GM18505 (cell line): ENCODE data around the gene MPIG6B.

Experiments
- ATAC-seq: cut with Tn5 transposase; IDR thresholded peaks from one replicate; pipeline ENCODE4 v1.9.1; 2021; ENCODE audit not compliant: unreplicated experiment
- POLR2A ChIP-seq: IDR thresholded peaks from 4 replicates; pipeline ENCODE4 v1.6.1; 2011; ENCODE audit warnings: borderline replicate concordance; ENCODE audit not compliant: insufficient read depth, insufficient read length; ENCODE audit errors: extremely low read depth

MPIG6B gene

DNA sequence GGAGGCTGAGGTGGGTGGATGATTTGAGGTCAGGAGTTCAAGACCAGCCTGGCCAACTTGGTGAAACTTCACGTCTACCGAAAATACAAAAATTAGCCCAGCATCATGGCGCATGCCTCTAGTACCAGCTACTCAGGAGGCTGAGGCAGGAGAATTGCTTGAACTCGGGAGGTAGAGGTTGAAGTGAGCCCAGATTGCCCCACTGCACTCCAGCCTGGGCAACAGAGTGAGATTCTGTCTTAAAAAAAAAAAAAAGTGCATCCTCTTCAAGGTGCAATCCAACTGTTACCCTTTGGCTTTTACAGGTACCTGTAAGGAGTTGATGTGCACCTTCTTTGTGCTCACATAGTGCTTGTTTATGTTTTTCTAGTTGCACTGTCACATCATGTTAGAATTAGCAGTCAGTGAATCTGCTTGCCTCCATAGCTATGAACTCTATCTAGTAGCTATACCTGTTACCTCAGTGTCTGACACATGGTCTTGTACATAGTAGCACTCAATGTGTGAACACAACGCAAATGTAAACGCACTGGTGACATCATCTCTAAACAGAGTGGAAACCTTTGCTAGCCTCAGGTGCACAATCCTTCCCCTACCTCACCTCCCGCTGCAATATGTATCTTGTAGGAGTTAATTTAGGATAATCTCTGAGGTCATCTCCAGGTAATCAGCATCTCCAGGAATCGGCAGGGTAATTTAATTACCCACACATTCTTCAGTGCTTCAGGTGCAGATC, 26.3 kb downstream of the MPIG6B start:
- no peak for TF ChIP-seq POLR2A
- no peak for ATAC-seq

DNA sequence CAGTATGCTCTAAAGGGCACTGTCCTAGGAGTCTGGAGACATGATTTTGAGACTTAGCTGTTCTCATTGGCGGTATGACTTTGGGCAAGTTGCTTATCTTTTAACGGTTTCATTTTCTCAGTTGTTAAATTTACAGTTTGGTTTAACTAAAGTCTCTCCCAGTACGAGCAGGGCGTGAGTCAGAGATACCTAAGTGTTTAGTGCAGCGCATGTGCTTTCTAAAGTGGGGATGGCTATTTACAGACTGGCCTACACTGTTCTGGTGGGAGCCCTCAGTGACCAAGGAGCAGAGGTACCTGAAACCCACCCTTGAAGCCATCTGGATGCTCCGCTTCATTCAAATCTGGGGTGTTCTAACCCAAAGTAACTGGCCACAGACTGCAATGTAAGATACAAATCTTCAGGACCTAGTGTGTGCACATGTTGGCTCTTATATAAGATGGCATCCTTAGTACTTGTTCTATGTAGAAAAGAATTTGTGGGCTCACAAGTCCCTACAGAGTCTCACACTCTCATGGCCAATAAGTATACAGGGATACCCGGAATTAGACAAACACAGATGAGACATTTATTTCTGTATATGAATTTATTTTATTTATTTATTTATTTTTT, 27.3 kb downstream of the MPIG6B start:
- no peak for ATAC-seq

GRCh38 chr6:31752739-31753319, 29.7 kb downstream of the MPIG6B start:
- no peak for ATAC-seq
- no peak for TF ChIP-seq POLR2A

More for the DNA sequence above, 27.3 kb downstream of the MPIG6B start:
- no peak for TF ChIP-seq POLR2A

DNA sequence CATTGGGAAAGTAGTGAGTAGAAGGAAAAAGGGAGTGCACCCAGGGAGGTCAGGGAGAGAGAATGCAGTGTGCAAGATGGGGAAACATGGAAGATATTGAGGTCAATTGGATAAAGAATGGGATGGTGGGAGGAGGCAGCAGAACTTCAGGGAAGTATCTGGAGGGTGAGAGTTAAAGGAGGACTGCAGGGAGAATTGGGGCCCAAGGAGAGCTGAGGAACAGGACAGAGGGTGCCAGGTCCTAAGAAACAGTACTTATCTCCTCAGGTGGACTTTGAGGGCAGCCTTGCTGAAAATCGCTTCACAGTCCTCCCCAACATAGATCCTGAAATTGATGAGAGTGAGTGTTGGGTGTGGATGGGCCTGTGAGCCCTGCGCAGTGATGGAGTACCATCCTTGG, 35.1 kb downstream of the MPIG6B start:
- TF ChIP-seq POLR2A, result no peak

DNA sequence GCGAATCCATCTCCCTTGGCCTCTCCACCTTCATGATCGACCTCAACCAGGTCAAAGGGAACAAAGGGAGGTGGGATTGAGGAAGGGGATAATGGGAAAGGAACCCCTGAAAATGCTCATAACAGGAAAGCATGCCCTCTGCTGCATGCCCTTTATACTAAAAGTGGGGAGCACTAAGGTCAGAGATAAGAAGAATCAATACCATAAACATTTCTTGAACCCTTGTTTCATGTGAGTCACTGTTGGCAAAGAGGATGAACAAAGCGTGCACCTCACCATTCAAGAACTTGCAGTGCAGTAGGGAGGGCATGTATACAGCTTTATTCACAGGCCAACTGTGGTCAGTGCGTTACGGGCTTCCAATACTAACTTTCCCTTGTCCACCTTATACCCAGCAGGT, 37.6 kb downstream of the MPIG6B start:
- no peak for ATAC-seq
- TF ChIP-seq POLR2A, result no peak

More for the DNA sequence above, 35.1 kb downstream of the MPIG6B start:
- no peak for ATAC-seq

DNA sequence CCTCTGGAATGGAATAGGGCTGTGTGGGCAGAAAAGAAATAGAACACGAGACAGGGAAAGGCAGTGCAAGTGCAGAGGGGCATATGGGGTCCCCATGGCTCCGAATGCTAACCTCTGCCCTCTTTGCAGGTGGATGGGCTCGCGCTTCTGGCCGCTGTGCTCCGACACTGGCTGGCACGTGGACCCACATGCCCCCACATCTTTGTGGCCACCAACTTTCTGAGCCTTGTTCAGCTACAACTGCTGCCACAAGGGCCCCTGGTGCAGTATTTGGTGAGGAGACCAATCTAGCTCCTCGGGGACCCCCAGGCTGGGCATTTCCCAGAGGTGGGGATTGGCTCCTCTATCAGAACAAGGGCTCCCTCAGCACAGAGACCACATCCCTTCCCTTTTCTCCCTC, 38.2 kb downstream of the MPIG6B start:
- no peak for TF ChIP-seq POLR2A
- ATAC-seq, result no peak

GRCh38 chr6:31762356-31762755, 39.2 kb downstream of the MPIG6B start, which contains the start of gene SAPCD1:
Gene SAPCD1 (plus strand): TSS chr6:31762656. CDS start chr6:31763055, 399 bp downstream.
- no peak for TF ChIP-seq POLR2A
- no peak for ATAC-seq

GRCh38 chr6:31762878-31763618, 39.9 kb downstream of the MPIG6B start:
- ATAC-seq, result no peak
- no peak for TF ChIP-seq POLR2A

DNA sequence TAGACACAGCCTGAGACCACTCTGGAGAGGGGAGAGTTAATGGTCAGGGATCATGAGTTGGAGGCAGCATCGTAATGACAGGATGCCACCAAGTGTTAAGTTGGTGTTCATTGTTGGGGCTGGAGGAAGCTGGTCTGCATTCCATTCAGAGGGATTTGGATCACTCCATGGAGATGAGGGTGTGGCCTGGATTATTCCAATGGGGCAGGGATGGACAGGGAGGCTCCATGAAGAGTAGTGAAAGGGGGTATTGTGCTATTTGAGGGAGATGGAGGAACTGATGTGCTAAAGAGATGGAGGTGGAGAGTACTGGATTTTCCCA, 40.4 kb downstream of the MPIG6B start:
- ATAC-seq, result no peak
- TF ChIP-seq POLR2A, result no peak

DNA sequence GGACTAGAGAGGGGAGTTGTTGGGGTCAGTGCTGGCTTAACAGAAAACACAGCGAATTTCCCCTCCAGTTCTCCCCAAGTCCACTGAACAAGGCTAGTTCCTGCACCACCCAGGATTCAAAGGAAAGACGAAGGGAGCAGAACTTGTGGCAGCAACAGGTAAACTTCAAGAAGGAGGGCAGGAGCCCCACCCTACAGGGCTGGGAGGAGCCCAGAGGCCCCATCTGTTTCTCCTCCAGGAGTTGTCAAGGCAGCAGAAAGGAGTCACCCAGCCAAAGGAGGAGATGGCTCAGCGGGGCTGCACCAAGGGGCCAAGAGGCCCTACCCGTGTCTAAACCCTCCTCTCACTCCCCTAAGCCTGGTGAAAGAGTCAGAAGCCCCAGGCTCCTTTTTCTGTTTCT, 41.0 kb downstream of the MPIG6B start:
- ATAC-seq, result no peak
- no peak for TF ChIP-seq POLR2A

GRCh38 chr6:31765559-31765909, 42.4 kb downstream of the MPIG6B start:
- ATAC-seq, result no peak
- TF ChIP-seq POLR2A, result no peak

DNA sequence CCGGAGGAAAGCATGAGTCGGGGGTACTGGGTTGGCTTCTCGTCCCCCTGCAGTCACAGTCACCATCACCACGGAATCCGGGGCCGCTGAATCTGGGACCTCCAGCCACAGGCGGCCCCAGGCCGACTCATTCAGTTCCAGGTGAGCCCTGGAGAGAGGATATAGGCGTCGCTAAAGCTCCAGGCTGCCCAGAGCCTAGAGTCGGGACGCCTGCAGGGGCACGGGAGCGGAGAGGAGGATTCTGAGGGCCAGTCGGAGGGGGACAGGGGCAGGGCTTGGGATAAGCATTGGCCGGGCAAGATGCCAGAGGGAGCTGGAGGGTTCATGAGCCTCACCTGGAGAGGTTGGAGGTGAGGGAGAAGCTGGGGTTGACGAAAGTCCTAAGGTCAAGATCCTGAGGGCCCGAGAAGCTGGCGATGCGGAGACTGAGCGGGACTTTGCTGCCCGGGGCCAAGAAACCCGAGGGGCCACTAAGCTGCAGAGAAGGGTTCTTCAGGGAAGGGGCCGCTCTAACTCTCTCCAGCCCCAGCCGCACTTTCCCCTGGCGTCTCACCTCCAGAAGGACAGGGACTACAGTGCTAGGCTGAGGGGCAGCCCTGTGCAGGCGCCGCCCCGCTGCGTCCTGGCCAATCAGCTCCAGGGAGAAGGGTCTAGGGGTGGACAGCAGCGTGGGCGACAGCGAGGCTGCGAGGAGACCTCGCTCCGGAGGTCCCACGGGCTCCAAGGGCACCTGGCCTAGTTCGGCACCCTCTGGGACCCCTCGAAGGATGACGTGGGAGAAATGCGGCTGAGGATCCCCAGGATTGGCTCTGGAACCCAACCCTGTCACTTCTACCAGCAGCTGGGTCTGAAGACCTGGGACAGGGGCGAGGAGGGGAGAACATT, 43.0 kb downstream of the MPIG6B start:
- ATAC-seq, result no peak
- no peak for TF ChIP-seq POLR2A

DNA sequence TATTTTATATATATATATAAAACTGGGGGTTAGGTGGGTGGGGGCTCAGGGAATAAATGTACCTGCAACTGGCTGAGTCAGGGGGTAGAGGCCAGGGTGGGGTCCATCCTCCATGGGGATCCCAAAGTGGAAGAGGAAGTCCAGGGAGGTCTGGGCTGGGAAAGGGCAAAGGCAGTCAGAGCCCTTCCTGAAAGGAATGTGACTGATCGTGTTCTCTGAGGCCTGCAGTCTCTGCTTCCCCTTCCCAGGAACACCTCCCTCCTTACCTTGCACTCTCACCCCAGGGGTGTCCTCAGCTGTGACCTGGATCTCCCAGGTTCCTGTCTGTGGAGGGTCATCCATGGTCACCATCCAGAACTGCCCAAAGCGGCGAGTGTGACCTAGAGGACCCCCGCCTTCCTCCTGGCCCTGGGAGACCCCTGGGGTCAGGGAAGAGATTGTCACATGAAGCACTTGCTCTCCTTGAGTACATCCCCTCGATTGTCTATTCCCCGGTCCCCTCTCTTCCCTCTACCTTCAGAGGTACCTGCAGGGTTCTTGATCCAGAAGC, 44.0 kb downstream of the MPIG6B start:
- ATAC-seq, result no peak
- no peak for TF ChIP-seq POLR2A
